Vagina (tissue), 2 donors: Measurements from ENCODE around the gene IL6R.

Experiments
- POLR2A ChIP-seq, 2 donors: fragments of 450-650 bp; IDR thresholded peaks; one replicate each; pipeline ENCODE4 v1.6.1; 2017; ENCODE audit warnings: antibody characterized with exemption in 2 of 2, mild to moderate bottlenecking in 2 of 2, moderate library complexity in 2 of 2
- TF ChIP-seq, protein P1 (sequence below), 3 experiments: fragments of 450-650 bp in 2 of 3; fragments of 200-600 bp in 1 of 3; sonication (generic) in 1 of 3; IDR thresholded peaks; one replicate each; pipeline ENCODE4 v1.5.1; 2017 to 2019; ENCODE audit warnings: antibody characterized with exemption in 3 of 3, mild to moderate bottlenecking in 2 of 3, moderate library complexity in 2 of 3

DNA sequence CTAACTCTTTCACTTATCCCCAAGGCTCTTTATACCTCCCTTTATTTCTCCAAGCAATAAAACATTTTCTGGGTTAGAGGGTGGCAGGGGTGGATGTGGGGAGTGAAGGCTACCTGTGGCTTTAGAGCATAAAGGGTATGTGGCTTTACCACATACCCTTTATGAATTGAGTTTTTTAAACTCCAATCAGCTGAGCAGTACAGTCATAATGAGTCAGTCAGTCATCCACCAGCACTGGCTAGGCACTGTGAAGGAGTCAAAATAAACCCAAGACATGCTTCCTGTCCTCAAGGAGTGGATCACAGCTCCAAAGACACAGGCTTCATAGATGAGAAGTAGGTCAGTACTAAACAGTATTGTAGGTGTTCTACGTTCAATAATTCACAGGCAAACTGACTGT is 94.3 kb downstream of the IL6R start:
- TF ChIP-seq, protein P1, sequence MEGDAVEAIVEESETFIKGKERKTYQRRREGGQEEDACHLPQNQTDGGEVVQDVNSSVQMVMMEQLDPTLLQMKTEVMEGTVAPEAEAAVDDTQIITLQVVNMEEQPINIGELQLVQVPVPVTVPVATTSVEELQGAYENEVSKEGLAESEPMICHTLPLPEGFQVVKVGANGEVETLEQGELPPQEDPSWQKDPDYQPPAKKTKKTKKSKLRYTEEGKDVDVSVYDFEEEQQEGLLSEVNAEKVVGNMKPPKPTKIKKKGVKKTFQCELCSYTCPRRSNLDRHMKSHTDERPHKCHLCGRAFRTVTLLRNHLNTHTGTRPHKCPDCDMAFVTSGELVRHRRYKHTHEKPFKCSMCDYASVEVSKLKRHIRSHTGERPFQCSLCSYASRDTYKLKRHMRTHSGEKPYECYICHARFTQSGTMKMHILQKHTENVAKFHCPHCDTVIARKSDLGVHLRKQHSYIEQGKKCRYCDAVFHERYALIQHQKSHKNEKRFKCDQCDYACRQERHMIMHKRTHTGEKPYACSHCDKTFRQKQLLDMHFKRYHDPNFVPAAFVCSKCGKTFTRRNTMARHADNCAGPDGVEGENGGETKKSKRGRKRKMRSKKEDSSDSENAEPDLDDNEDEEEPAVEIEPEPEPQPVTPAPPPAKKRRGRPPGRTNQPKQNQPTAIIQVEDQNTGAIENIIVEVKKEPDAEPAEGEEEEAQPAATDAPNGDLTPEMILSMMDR (IDR thresholded peaks at IDR 0.05) = no peak
- no peak for TF ChIP-seq POLR2A (IDR thresholded peaks at IDR 0.05)
